ENCODE measurements around the gene HOXC10. TPM values are rescaled to one million over a fixed set of nuclear protein-coding genes. Genes with fewer than 3 reads are reported as not detected.

HOXC10 gene
- total RNA-seq, 2 donors from 2014 or later = not detected

GRCh38 chr12:53976823-53977595 is 7.9 kb upstream of the HOXC10 start:
- TF ChIP-seq, protein P1, sequence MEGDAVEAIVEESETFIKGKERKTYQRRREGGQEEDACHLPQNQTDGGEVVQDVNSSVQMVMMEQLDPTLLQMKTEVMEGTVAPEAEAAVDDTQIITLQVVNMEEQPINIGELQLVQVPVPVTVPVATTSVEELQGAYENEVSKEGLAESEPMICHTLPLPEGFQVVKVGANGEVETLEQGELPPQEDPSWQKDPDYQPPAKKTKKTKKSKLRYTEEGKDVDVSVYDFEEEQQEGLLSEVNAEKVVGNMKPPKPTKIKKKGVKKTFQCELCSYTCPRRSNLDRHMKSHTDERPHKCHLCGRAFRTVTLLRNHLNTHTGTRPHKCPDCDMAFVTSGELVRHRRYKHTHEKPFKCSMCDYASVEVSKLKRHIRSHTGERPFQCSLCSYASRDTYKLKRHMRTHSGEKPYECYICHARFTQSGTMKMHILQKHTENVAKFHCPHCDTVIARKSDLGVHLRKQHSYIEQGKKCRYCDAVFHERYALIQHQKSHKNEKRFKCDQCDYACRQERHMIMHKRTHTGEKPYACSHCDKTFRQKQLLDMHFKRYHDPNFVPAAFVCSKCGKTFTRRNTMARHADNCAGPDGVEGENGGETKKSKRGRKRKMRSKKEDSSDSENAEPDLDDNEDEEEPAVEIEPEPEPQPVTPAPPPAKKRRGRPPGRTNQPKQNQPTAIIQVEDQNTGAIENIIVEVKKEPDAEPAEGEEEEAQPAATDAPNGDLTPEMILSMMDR (IDR thresholded peaks at IDR 0.05) = no peak
- Histone ChIP-seq H3K27ac (no peak overlapping the region), H3K4me3 (no peak overlapping the region), H3K36me3 (no peaks in the 10 kb centered on the region), H3K4me1 (peaks cover 0 to 29% of the 10 kb centered on the region in 2 donors), H3K9me3 (no peaks in the 10 kb centered on the region), H3K27me3 (peaks cover 67 to 73% of the 10 kb centered on the region in 2 donors)
- DNase-seq (ENCODE audit: low spot score) = no peak

DNA sequence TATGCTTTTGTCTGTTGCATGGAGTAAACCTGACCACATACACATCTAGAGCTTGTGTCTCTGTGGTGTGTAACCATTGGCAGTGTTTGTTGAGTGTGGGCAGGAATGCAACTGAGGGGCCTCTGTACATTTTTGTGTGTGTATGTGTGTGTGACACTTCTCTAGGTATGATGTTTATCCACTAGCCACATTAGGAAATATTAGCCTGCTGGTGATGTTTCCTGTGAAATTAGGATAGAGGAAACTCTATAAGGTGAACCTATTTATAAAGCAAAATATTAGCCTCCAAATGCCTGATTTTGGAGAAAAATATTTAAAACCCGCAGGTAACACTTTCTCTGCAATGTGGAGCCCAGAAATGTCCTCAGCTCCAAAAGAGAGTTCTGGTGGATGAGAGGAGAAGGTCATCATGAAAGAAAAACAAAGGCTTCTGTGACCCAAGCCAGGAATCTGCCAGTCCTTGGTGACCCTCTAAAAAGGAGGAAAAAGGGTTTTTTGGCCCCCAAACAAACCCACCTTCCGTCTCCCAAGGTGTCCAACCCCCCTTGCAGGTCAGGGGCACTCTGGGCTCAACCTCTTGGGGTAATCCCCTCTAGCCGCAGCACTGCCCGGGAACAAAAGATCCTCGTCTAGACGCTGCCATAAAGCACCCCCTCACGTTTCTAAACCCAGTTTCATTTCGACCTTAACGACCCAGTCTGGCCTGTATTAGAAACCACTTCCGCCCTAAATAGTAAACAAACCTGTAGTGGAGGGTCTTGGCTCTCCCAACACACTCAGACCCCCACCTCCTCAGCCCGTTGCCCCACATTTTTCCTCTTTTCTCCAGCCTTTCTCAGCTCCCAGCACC is 7.1 kb upstream of the HOXC10 start:
- H3K27me3 ChIP-seq = peaks cover 66 to 72% of the 10 kb centered on the region in 2 donors
- TF ChIP-seq, protein P1 (IDR thresholded peaks at IDR 0.05) = no peak
- no peaks in the 10 kb centered on the region for H3K9me3 ChIP-seq
- no peaks in the 10 kb centered on the region for H3K36me3 ChIP-seq
- peaks cover 0 to 29% of the 10 kb centered on the region in 2 donors for H3K4me1 ChIP-seq
- DNase-seq (ENCODE audit: low spot score) = no peak
- no peak overlapping the region for H3K4me3 ChIP-seq
- H3K27ac ChIP-seq = no peak overlapping the region

- TF ChIP-seq, protein P1 (IDR thresholded peaks at IDR 0.05) = no peak
- no peak for DNase-seq (ENCODE audit: low spot score)
- H3K27ac ChIP-seq = no peak overlapping the region
- H3K36me3 ChIP-seq = no peaks in the 10 kb centered on the region
- peaks cover 65 to 72% of the 10 kb centered on the region in 2 donors for H3K27me3 ChIP-seq
- H3K4me3 ChIP-seq = no peak overlapping the region
- peaks cover 0 to 20% of the 10 kb centered on the region in 2 donors for H3K4me1 ChIP-seq
- H3K9me3 ChIP-seq = no peaks in the 10 kb centered on the region
Measured at GRCh38 chr12:53978477-53979356, 6.2 kb upstream of the HOXC10 start.

- Histone ChIP-seq H3K4me3 (no peak overlapping the region), H3K27me3 (peaks cover 66 to 73% of the 10 kb centered on the region in 2 donors), H3K4me1 (peaks cover 0 to 18% of the 10 kb centered on the region in 2 donors), H3K36me3 (no peaks in the 10 kb centered on the region), H3K9me3 (no peaks in the 10 kb centered on the region), H3K27ac (no peak overlapping the region)
- no peak for DNase-seq (ENCODE audit: low spot score)
- TF ChIP-seq, protein P1 (IDR thresholded peaks at IDR 0.05) = no peak
Measured at GRCh38 chr12:53980104-53980801, 4.7 kb upstream of the HOXC10 start.

Measured in right atrium auricular region (tissue), 2 donors.